ENCODE results near the gene INTS11. TPM values are rescaled to one million over a fixed set of nuclear protein-coding genes. Genes with fewer than 3 reads are reported as not detected.

INTS11 gene
- total RNA-seq (2016; rRNA removed; fragmentation: Illumina TruSeq; extraction: Trizol): 46.4 and 52.8 TPM in 2 replicates
- total RNA-seq (2016; cell fraction: cytosol; rRNA removed; fragmentation: Illumina TruSeq; extraction: Trizol; ENCODE audit: low read depth): 23.1 and 23.4 TPM in 2 replicates
- 37.6 and 53.6 TPM in 2 replicates for total RNA-seq (2016; cell fraction: insoluble cytoplasmic fraction; rRNA removed; fragmentation: Illumina TruSeq; extraction: Trizol)
- total RNA-seq (2016; cell fraction: membrane; rRNA removed; fragmentation: Illumina TruSeq; extraction: Trizol): 22.1 and 22.9 TPM in 2 replicates
- 43.7 and 54.4 TPM in 2 replicates for total RNA-seq (2016; cell fraction: nucleus; rRNA removed; fragmentation: Illumina TruSeq; extraction: Trizol)
- polyA plus RNA-seq (2011; rRNA removed): 94.8 and 104 TPM in 2 replicates
- 80.0 and 107 TPM in 2 replicates for polyA plus RNA-seq (2011; cell fraction: cytosol; rRNA removed)
- polyA plus RNA-seq (2011; cell fraction: nucleus; rRNA removed): 412 and 553 TPM in 2 replicates
- 69.0 and 86.1 TPM in 2 replicates for polyA plus RNA-seq (2012)
- 11.0 and 11.1 TPM in 2 replicates for polyA plus RNA-seq (2016; cell fraction: cytosol; fragmentation: Illumina TruSeq; extraction: Trizol; ENCODE audit: low read depth)
- 38.3 and 53.4 TPM in 2 replicates for polyA plus RNA-seq (2016; cell fraction: insoluble cytoplasmic fraction; fragmentation: Illumina TruSeq; extraction: Trizol; ENCODE audit: low read depth)
- polyA plus RNA-seq (2016; cell fraction: membrane; fragmentation: Illumina TruSeq; extraction: Trizol; ENCODE audit: low read depth): 14.8 and 15.0 TPM in 2 replicates
- polyA plus RNA-seq (2016; cell fraction: nucleus; fragmentation: Illumina TruSeq; extraction: Trizol; ENCODE audit: insufficient read depth, low read depth): 173 and 181 TPM in 2 replicates
- 120 and 176 TPM in 2 replicates for polyA minus RNA-seq (2011; rRNA and poly(A)+ RNA removed; ENCODE audit: low replicate concordance)
- 37.5 and 38.1 TPM in 2 replicates for polyA minus RNA-seq (2011; cell fraction: cytosol; rRNA and poly(A)+ RNA removed)
- polyA minus RNA-seq (2011; cell fraction: nucleus; rRNA and poly(A)+ RNA removed): 64.4 and 69.0 TPM in 2 replicates
- percentile 67 among the genes with signal in this experiment for Bru-seq, nascent RNA
- percentile 91 among the genes with signal in this experiment for BruChase-seq, experiment 1, labeled RNA remaining after a 6-hour chase
- percentile 81 among the genes with signal in this experiment for BruChase-seq, experiment 2, labeled RNA remaining after a 2-hour chase
- long read RNA-seq, experiment 1, transcript INTS11-208 (17 exons, 2,148 nt): major isoform, 66 of 99 reads
- long read RNA-seq, experiment 1, transcript INTS11-205 (4 exons, 1,104 nt): minor isoform, 7 of 99 reads
- long read RNA-seq, experiment 1, partial matches to known transcripts: 14 of 99 reads
- long read RNA-seq, experiment 1, other reads (novel, unspliced or antisense): 11 of 99 reads
- long read RNA-seq, experiment 2, transcript INTS11-208 (17 exons, 2,148 nt): major isoform, 50 of 163 reads
- long read RNA-seq, experiment 2, partial matches to known transcripts: 46 of 163 reads
- long read RNA-seq, experiment 2, other reads (novel, unspliced or antisense): 64 of 163 reads

GRCh38 chr1:1324524-1325287, at the start of gene INTS11, which contains the start of gene CPTP:
Gene INTS11 (minus strand): TSS chr1:1324660. CDS start chr1:1324608, 52 bp downstream.
Gene CPTP (plus strand): TSS chr1:1324802. CDS start chr1:1326911, 2,109 bp downstream.
- peaks cover 7 to 11% of the 10 kb centered on the region in 2 experiments; a peak in 3 of 5 replicates for H3K36me3 ChIP-seq (replicated peaks in 1 of 2; ENCODE audit: control insufficient read depth in 1 of 2, insufficient read depth in 2 of 2, low read length in 2 of 2)
- ATAC-seq: peak; percentile 83
- no peaks in the 10 kb centered on the region for H3K9me3 ChIP-seq (ENCODE audit: low read length)
- FAIRE-seq: no peak
- POLR2A ChIA-PET: interaction anchor here (1.0 to 1.4 kb wide), 4 partner anchors 9 to 47 kb away, joined by 3 to 4 read pairs (median 3); no protein-coding TSS in a partner anchor
- in situ Hi-C loops (cut with HindIII; ENCODE audit: extremely low pct_ligation_motif_present, low pct_unique_long_range_greater_than_20kb) (no loop called here), intact Hi-C loops (cut with micrococcal nuclease; ENCODE audit: unreplicated experiment) (loop anchor here (2.0 kb wide), 1 partner anchor 20 kb away; no protein-coding TSS in a partner anchor)
- 0% methylated on average over 1 of the region's 84 CpGs for WGBS (ENCODE audit: low lambda C conversion rate)
- H2AFZ ChIP-seq (ENCODE audit: low read length): no peak within 1 kb of the TSS
- peak; percentile 79 for DNase-seq (ENCODE audit: low spot score)
- peak within 1 kb of the TSS; percentile 96 for H3K9ac ChIP-seq (ENCODE audit: insufficient read depth, low read depth, low read length)
- peaks cover 50% of the 10 kb centered on the region for H3K79me2 ChIP-seq (ENCODE audit: insufficient read depth, low read length)
- peak within 1 kb of the TSS; percentile 77 for H3K27ac ChIP-seq (ENCODE audit: extremely low read length, insufficient read depth, low read length)
- CTCF ChIA-PET (ENCODE audit: low intra/inter-chr PET ratio, low total read pairs): no interaction called here
- H3K4me1 ChIP-seq (ENCODE audit: insufficient read depth, low read length): peaks cover 23% of the 10 kb centered on the region
- no peaks in the 10 kb centered on the region for H3K27me3 ChIP-seq (ENCODE audit: control insufficient read depth in 1 of 2, insufficient read depth in 2 of 2, low read length in 2 of 2)
- peaks cover 5% of the 10 kb centered on the region; the same call in 1 of the 2 replicates for H4K20me1 ChIP-seq (ENCODE audit: insufficient read depth, low read length)
- peak within 1 kb of the TSS; percentile 98 for H3K4me2 ChIP-seq (ENCODE audit: low read depth, low read length)
- peak within 1 kb of the TSS; percentile 68 to 99 (median 95) for H3K4me3 ChIP-seq (replicated peaks in 1 of 3; ENCODE audit: insufficient read depth in 1 of 3, low read depth in 2 of 3, low read length in 3 of 3)
- TSS peak; percentile 49 for BruUV-seq (replicated peaks)
- TF ChIP-seq ZNF766 (CRISPR knock-in tag; IDR thresholded peaks at IDR 0.05; ENCODE audit: borderline replicate concordance) (no peak), THAP11 (CRISPR knock-in tag; IDR thresholded peaks at IDR 0.05) (peak; percentile 85), PAXIP1 (CRISPR knock-in tag; conservative IDR thresholded peaks at IDR 0.05) (peak; percentile 53), ZNF530 (CRISPR knock-in tag; IDR thresholded peaks at IDR 0.05; ENCODE audit: low read depth) (0 out of 2 replicates have a peak, but pooled peaks have one; percentile 33), IKZF5 (CRISPR knock-in tag; IDR thresholded peaks at IDR 0.05) (peak; percentile 46; the same call in 1 of the 2 replicates), RXRB (CRISPR knock-in tag; IDR thresholded peaks at IDR 0.05; ENCODE audit: borderline replicate concordance) (peak; percentile 58), KLF13 (CRISPR knock-in tag; IDR thresholded peaks at IDR 0.05) (no peak)
